ENCODE results near the gene SPRR2E. TPM values are rescaled to one million over a fixed set of nuclear protein-coding genes. Genes with fewer than 3 reads are reported as not detected.
"Not testable (repeated sequence)": the region's sequence is repeated elsewhere in the genome, so short reads cannot be mapped to it uniquely, and the experiment has no call there.

Gene SPRR2E
- polyA plus RNA-seq (ENCODE audit: insufficient read length) = not detected

- no peak for DNase-seq
These were observed at the start of gene SPRR2E for GRCh38 chr1:153094426-153094825. Gene SPRR2E, minus strand, starts transcription at chr1:153094526. Its CDS starts 775 bp downstream, at chr1:153093751.

GRCh38 chr1:153141377-153141776 lies 47.1 kb upstream of the SPRR2E start:
- no peak for DNase-seq

- no peak for DNase-seq
These were observed 46.2 kb upstream of the SPRR2E start for GRCh38 chr1:153140484-153140883.

- no peak for DNase-seq
These were observed 39.4 kb upstream of the SPRR2E start for GRCh38 chr1:153133743-153134142.

GRCh38 chr1:153133267-153133666 lies 38.9 kb upstream of the SPRR2E start:
- no peak for DNase-seq

GRCh38 chr1:153128688-153129087 lies 34.4 kb upstream of the SPRR2E start:
- not testable (repeated sequence) for DNase-seq

GRCh38 chr1:153127296-153127695 lies 33.0 kb upstream of the SPRR2E start:
- no peak for DNase-seq

- DNase-seq = no peak
These were observed 31.2 kb upstream of the SPRR2E start for GRCh38 chr1:153125536-153125935.

- not testable (repeated sequence) for DNase-seq
These were observed 29.5 kb upstream of the SPRR2E start for GRCh38 chr1:153123793-153124192.

- DNase-seq = no peak
These were observed 28.6 kb upstream of the SPRR2E start for GRCh38 chr1:153122831-153123421.

GRCh38 chr1:153120945-153121344 lies 26.6 kb upstream of the SPRR2E start:
- DNase-seq = no peak

GRCh38 chr1:153119491-153119971 lies 25.2 kb upstream of the SPRR2E start:
- DNase-seq = no peak

- DNase-seq = not testable (repeated sequence)
These were observed 20.9 kb upstream of the SPRR2E start for GRCh38 chr1:153115264-153115663.

- DNase-seq = no peak
These were observed 19.1 kb upstream of the SPRR2E start, which contains the start of gene SPRR2F for GRCh38 chr1:153113416-153113815. Gene SPRR2F, minus strand, starts transcription at chr1:153113516. Its CDS starts 783 bp downstream, at chr1:153112733.

GRCh38 chr1:153112454-153112853 lies 18.1 kb upstream of the SPRR2E start:
- not testable (repeated sequence) for DNase-seq

- no peak for DNase-seq
These were observed 5.9 kb upstream of the SPRR2E start for GRCh38 chr1:153100245-153100644.

GRCh38 chr1:153099461-153100045 lies 5.2 kb upstream of the SPRR2E start:
- no peak for DNase-seq

- DNase-seq = no peak
These were observed 1.4 kb upstream of the SPRR2E start for GRCh38 chr1:153095764-153096163.

- DNase-seq = no peak
These were observed 6.7 kb downstream of the SPRR2E start for GRCh38 chr1:153087652-153088051.

- no peak for DNase-seq
These were observed 12.6 kb downstream of the SPRR2E start for GRCh38 chr1:153081736-153082135.

GRCh38 chr1:153072806-153073726 lies 21.3 kb downstream of the SPRR2E start:
- no peak for DNase-seq

- DNase-seq = no peak
These were observed 22.8 kb downstream of the SPRR2E start, which contains the start of gene SPRR2B for GRCh38 chr1:153071511-153071910. Gene SPRR2B, minus strand, starts transcription at chr1:153071611. Its CDS starts 772 bp downstream, at chr1:153070839.

- no peak for DNase-seq
These were observed 24.1 kb downstream of the SPRR2E start for GRCh38 chr1:153070243-153070642.

Data from hindlimb muscle (tissue), 1 donor.